ENCODE data around the gene RNF212. TPM values are rescaled to one million over a fixed set of nuclear protein-coding genes. Genes with fewer than 3 reads are reported as not detected.

The RNF212 gene
- total and polyA plus RNA-seq, 10 of the 15 experiments (the other 5 are each of a cell fraction or from before 2014, with no cell fraction given) = not detected

- 68% methylated on average over 41 of the region's 41 CpGs for whole genome bisulfite sequencing (ENCODE audit: insufficient coverage, insufficient replicate concordance, low lambda C conversion rate, missing lambda C conversion rate)
- ATAC-seq = no peak
- SMC1A ChIA-PET (ENCODE audit: uncharacterized antibody, unreplicated experiment) = no interaction called here
- TF ChIP-seq ZNF24 (IDR thresholded peaks at IDR 0.05) (no peak), ZBTB33 (IDR thresholded peaks at IDR 0.05) (no peak), RELA (IDR thresholded peaks at IDR 0.05; ENCODE audit: borderline replicate concordance, partially characterized antibody) (no peak), BRCA1 (IDR thresholded peaks at IDR 0.05; ENCODE audit: low read depth, low read length) (no peak), PKNOX1 (IDR thresholded peaks at IDR 0.05) (no peak), NR2C1 (IDR thresholded peaks at IDR 0.05) (no peak), FOXM1 (IDR thresholded peaks at IDR 0.05; ENCODE audit: low read depth, low read length) (no peak), SIX5 (IDR thresholded peaks at IDR 0.05; ENCODE audit: low read depth, low read length, severe bottlenecking) (no peak), CTCF (IDR thresholded peaks at IDR 0.05 in 2 of 3, conservative IDR thresholded peaks at IDR 0.05 in 1 of 3; ENCODE audit: control insufficient read depth in 2 of 3, extremely low read depth in 1 of 3, insufficient read depth in 1 of 3, low read depth in 3 of 3, low read length in 3 of 3) (no peak), BMI1 (IDR thresholded peaks at IDR 0.05; ENCODE audit: borderline replicate concordance) (no peak), CEBPZ (IDR thresholded peaks at IDR 0.05; ENCODE audit: low read depth, low read length) (no peak), IKZF1 (conservative IDR thresholded peaks at IDR 0.05) (no peak), PAX5 (IDR thresholded peaks at IDR 0.05; ENCODE audit: borderline replicate concordance, low read depth, low read length) (no peak), POLR2A (IDR thresholded peaks at IDR 0.05; ENCODE audit: low read depth, low read length) (no peak), KLF5 (IDR thresholded peaks at IDR 0.05; ENCODE audit: partially characterized antibody) (no peak), NR2F1 (conservative IDR thresholded peaks at IDR 0.05) (no peak), FOS (IDR thresholded peaks at IDR 0.05; ENCODE audit: borderline replicate concordance, extremely low read depth, insufficient read length) (no peak)
These were observed 66.0 kb downstream of the RNF212 start for GRCh38 chr4:1047106-1047975.

More at GRCh38 chr4:1047106-1047975, 66.0 kb downstream of the RNF212 start:
- BruUV-seq (replicated peaks) = no TSS peak
- in situ Hi-C loops (cut with MboI) = no loop called here
- Histone ChIP-seq H3K27ac (ENCODE audit: control insufficient read depth, insufficient read depth) (no peak overlapping the region), H3K27me3 (replicated peaks in 1 of 2; ENCODE audit: control insufficient read depth in 2 of 2, insufficient read depth in 2 of 2, low read length in 1 of 2) (no peaks in the 10 kb centered on the region), H3K4me2 (ENCODE audit: control insufficient read depth, insufficient read depth) (no peak overlapping the region), H3K4me1 (ENCODE audit: control insufficient read depth, insufficient read depth, low read length) (no peaks in the 10 kb centered on the region), H3K36me3 (ENCODE audit: control insufficient read depth in 2 of 2, insufficient read depth in 2 of 2, low read length in 1 of 2) (no peaks in the 10 kb centered on the region), H3K79me2 (ENCODE audit: control insufficient read depth, insufficient read depth, low read length) (no peaks in the 10 kb centered on the region), H2AFZ (ENCODE audit: control insufficient read depth, low read depth, low read length) (no peak overlapping the region), H3K9ac (ENCODE audit: control insufficient read depth, insufficient read depth, low read length) (no peak overlapping the region), H3K4me3 (no peak overlapping the region), H4K20me1 (ENCODE audit: control insufficient read depth, insufficient read depth) (no peaks in the 10 kb centered on the region), H3K9me3 (replicated peaks; ENCODE audit: control insufficient read depth, insufficient read depth, low read length) (peaks cover 1% of the 10 kb centered on the region; the same call in 1 of the 3 replicates)
- RAD21 ChIA-PET (ENCODE audit: unreplicated experiment) = no interaction called here
- CTCF ChIA-PET = no interaction called here
- intact Hi-C loops (cut with micrococcal nuclease; ENCODE audit: unreplicated experiment) = no loop called here
- FAIRE-seq (no peak), DNase-seq (ENCODE audit: low read depth, low spot score) (no peak)
- POLR2A ChIA-PET = no interaction called here

All from GM12878 (cell line).